Measurements from ENCODE around the gene POLD1.
"Not testable (repeated sequence)": the region's sequence is repeated elsewhere in the genome, so short reads cannot be mapped to it uniquely, and the experiment has no call there.

POLD1 gene

GRCh38 chr19:50349277-50350057, 34.7 kb upstream of the POLD1 start:
- TF ChIP-seq CTCF (IDR thresholded peaks at IDR 0.05; ENCODE audit: insufficient read depth, low read length, missing control alignments): no peak
- ChIA-PET CTCF (interaction anchor here (1.2 kb wide), 1 partner anchor 130 kb away, joined by 3 read pairs; no protein-coding TSS in a partner anchor), POLR2A (no interaction called here)
- no peak overlapping the region for H3K4me3 ChIP-seq (ENCODE audit: low read depth, low read length)
- no peak for DNase-seq (ENCODE audit: low read depth, low spot score)

GRCh38 chr19:50352242-50352641, 31.9 kb upstream of the POLD1 start:
- TF ChIP-seq CTCF (IDR thresholded peaks at IDR 0.05; ENCODE audit: insufficient read depth, low read length, missing control alignments): no peak
- no peak overlapping the region for H3K4me3 ChIP-seq (ENCODE audit: low read depth, low read length)
- DNase-seq (ENCODE audit: low read depth, low spot score): no peak
- POLR2A ChIA-PET: no interaction called here
- CTCF ChIA-PET: interaction anchor here (1.0 to 1.5 kb wide), 4 partner anchors 8 to 186 kb away, joined by 3 to 5 read pairs (median 3); no protein-coding TSS in a partner anchor

- DNase-seq (ENCODE audit: low read depth, low spot score); H3K4me3 ChIP-seq (ENCODE audit: low read depth, low read length); POLR2A ChIA-PET: not testable (repeated sequence)
- CTCF ChIA-PET: interaction anchor here (1.2 to 1.5 kb wide), 3 partner anchors 10 to 185 kb away, joined by 3 to 5 read pairs (median 5); no protein-coding TSS in a partner anchor
These were observed 30.7 kb upstream of the POLD1 start for GRCh38 chr19:50353487-50353880.

- TF ChIP-seq CTCF (IDR thresholded peaks at IDR 0.05; ENCODE audit: insufficient read depth, low read length, missing control alignments): no peak
- no peak overlapping the region for H3K4me3 ChIP-seq (ENCODE audit: low read depth, low read length)
- CTCF ChIA-PET: interaction anchor here (0.8 to 3.0 kb wide), 24 partner anchors 9 to 743 kb away, joined by 3 to 56 read pairs (median 5); partner anchors contain the start of genes JOSD2, NAPSA and POLD1
- DNase-seq (ENCODE audit: low read depth, low spot score): no peak
- POLR2A ChIA-PET: interaction anchor here (0.9 kb wide), 1 partner anchor 12 kb away, joined by 4 read pairs; no protein-coding TSS in a partner anchor
These were observed 27.4 kb upstream of the POLD1 start for GRCh38 chr19:50356691-50357177.

GRCh38 chr19:50357178-50358100, 26.7 kb upstream of the POLD1 start:
- ChIA-PET POLR2A (interaction anchor here (0.7 to 0.9 kb wide), 2 partner anchors 11 to 24 kb away, joined by 3 to 4 read pairs; no protein-coding TSS in a partner anchor), CTCF (interaction anchor here (0.6 to 3.0 kb wide), 32 partner anchors 8 to 742 kb away, joined by 3 to 56 read pairs (median 4); partner anchors contain the start of genes JOSD2, NAPSA and POLD1)
- no peak for DNase-seq (ENCODE audit: low read depth, low spot score)
- H3K4me3 ChIP-seq (ENCODE audit: low read depth, low read length): peak overlapping the region; percentile 45
- TF ChIP-seq CTCF (IDR thresholded peaks at IDR 0.05; ENCODE audit: insufficient read depth, low read length, missing control alignments): peak; percentile 73

GRCh38 chr19:50358483-50359327, 25.4 kb upstream of the POLD1 start:
- no peak for DNase-seq (ENCODE audit: low read depth, low spot score)
- ChIA-PET POLR2A (no interaction called here), CTCF (interaction anchor here (1.0 to 3.0 kb wide), 13 partner anchors 7 to 563 kb away, joined by 3 to 56 read pairs (median 11); partner anchors contain the start of gene NAPSA)
- peak overlapping the region; percentile 56 for H3K4me3 ChIP-seq (ENCODE audit: low read depth, low read length)
- no peak for TF ChIP-seq CTCF (IDR thresholded peaks at IDR 0.05; ENCODE audit: insufficient read depth, low read length, missing control alignments)

All from AG04449 (cell line).